Testis (tissue), 2 donors: ENCODE results near the gene KAT6B.

Experiments used
- POLR2A ChIP-seq: fragments of 450-650 bp; IDR thresholded peaks from one replicate; pipeline ENCODE4 v1.6.1; 2017; ENCODE audit warnings: antibody characterized with exemption, mild to moderate bottlenecking, moderate library complexity
- TF ChIP-seq, protein P1 (sequence below), 3 experiments: fragments of 450-650 bp in 2 of 3; fragments of 200-600 bp in 1 of 3; sonication (generic) in 1 of 3; IDR thresholded peaks; one replicate each; pipeline ENCODE4 v1.5.1; 2016 to 2019; ENCODE audit warnings: antibody characterized with exemption in 3 of 3, mild to moderate bottlenecking in 2 of 3, moderate library complexity in 1 of 3

DNA sequence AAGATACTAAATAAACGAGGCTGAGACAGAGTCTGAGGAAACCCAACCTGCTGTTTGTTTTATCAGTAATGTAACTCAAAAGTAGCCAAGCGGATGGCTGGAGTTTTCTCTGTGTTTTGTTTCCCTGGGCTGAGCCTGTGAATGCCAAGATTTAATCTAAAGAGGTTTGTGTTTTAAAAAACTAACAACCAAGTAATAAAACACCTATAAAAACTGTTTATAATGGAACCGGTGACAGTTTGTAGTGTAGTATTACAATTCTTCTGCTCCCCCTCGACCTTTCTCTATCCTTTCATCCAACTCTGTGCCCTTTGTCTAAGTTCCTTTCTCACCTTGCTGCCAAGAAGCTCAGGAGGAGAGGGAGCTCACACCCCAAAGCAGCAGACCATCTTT, 2.6 kb upstream of the KAT6B start:
- TF ChIP-seq, protein P1, sequence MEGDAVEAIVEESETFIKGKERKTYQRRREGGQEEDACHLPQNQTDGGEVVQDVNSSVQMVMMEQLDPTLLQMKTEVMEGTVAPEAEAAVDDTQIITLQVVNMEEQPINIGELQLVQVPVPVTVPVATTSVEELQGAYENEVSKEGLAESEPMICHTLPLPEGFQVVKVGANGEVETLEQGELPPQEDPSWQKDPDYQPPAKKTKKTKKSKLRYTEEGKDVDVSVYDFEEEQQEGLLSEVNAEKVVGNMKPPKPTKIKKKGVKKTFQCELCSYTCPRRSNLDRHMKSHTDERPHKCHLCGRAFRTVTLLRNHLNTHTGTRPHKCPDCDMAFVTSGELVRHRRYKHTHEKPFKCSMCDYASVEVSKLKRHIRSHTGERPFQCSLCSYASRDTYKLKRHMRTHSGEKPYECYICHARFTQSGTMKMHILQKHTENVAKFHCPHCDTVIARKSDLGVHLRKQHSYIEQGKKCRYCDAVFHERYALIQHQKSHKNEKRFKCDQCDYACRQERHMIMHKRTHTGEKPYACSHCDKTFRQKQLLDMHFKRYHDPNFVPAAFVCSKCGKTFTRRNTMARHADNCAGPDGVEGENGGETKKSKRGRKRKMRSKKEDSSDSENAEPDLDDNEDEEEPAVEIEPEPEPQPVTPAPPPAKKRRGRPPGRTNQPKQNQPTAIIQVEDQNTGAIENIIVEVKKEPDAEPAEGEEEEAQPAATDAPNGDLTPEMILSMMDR (IDR thresholded peaks at IDR 0.05): no peak
- no peak for TF ChIP-seq POLR2A
